Cortex of kidney (tissue), 1 donor: Measurements from ENCODE around the gene UCK1.
"Not testable (repeated sequence)": the region's sequence is repeated elsewhere in the genome, so short reads cannot be mapped to it uniquely, and the experiment has no call there.

Experiments
- DNase-seq: peaks from one replicate; lab custom pipeline; 2025; lab: John Stamatoyannopoulos, UW

The UCK1 gene

DNA sequence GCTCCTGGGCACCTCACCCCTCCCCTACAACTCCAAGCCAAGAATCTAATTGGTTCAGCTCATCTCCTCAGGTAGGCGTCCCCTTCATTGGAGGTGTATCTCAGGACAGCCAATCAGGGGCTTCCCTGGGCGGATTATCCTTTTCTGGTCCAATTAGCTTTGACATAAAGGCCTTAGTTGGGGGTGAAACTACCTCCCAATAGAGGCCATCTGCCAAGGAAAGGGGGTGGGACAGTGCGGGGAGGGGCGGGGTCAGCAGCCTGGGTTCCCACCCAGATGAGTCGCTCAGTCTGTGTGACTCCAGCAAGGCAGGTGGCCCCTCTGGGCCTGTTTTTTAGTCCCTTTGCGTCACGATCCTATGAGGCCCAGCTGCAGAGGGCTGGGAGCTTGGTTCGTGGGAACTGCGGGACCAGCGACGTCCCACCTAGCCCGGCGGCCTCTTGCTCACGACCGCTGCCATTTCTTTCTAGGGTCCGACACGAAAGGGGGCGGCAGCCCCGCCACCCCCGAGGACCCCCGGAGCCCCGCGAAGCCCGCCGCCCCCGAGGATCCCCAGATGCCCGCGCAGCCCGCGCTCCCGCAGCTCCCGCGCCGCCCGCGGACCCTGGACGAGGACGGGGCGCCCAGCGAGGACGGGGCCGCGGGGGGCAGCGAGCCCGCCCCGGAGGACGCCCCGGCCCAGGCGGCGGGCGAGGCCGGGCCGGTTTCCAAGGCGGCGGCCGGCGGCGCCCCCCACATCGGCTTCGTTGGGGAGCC is 23.2 kb upstream of the UCK1 start:
- DNase-seq, result no peak

DNA sequence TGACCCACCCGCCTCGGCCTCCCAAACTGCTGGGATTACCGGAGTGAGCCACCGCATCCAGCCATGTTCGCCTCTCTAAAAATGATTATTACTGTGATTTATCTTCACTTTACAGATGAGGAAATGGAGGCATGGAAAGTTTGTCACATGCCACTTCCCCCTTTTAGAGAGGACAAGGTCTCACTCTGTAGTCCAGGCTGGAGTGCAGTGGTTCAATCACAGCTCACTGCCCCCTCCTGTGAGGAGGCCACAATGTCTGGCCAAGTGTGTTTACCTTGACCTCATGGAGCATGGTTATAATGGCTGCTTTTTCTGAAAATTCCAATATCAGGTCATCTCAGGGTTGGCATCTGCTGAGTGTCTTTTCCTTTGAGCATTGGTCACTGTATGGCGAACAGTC is 21.0 kb upstream of the UCK1 start:
- DNase-seq, result no peak

DNA sequence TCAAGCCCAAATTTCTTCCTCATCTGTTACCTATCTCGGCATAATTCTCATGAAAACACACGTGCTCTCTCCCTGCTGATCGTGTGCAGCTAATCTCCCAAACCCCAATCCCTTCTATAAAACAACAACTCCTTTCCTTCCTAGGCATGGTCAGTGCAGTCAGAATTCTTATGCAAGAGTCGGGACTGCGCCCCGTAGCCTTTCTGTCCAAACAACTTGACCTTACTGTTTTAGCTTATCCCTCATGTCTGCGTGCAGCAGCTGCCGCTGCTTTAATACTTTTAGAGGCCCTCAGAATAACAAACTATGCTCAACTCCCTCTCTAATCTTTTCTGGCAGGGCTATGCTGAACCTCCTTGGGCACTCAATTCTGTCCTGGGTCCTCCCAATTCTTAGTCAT is 19.4 kb upstream of the UCK1 start:
- not testable (repeated sequence) for DNase-seq

DNA sequence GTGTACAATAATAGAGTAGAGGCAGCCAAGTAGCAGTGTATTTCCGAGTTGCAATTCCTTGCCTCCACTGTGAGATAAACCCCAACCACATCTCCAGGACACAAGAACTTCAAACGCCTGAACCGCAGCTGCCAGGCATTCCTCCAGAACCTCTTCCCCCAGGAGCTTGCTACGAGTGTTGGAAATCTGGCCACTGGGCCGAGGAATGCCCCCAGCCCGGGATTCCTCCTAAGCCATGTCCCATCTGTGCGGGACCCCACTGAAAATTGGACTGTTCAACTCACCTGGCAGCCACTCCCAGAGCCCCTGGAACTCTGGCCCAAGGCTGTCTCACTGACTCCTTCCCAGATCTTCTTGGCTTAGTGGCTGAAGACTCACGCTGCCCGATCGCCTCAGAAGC is 18.1 kb upstream of the UCK1 start:
- DNase-seq, result not testable (repeated sequence)

DNA sequence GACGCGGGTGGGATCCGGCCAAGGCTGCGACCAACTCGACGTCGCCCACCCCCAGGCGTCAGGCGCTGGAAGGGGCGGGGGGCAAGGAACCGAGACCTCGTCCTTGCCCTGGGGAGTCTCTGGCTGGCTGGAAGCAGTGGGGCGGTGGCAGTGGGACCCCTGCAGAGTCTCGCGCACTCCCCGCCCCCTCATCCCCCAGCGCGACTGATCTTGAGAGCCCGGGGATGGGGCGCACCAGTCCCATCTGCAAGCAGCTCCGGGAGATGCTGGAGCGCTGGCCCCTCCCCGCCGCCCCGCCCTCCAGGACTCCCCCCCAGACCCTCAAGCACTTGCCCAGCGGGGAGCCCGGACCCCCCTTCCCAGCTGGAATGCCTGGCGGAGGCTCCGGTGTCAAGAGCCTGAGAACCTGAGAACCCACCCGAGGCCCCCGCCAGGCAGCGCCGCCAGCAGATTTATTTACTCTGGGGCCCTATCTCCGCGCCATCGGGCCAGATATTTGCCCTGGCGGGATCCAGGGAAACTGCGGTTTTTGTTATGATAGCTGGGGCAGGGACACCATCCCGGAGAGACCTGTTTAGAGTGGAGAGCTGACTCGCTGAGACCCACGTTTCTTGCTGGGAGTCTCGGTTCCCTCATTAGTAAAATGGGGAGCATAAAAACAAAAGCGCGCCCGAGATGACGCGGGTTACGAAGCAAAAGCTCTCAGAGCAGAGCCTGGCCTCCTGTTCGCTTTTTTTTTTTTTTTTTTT is 15.4 kb upstream of the UCK1 start:
- DNase-seq, result no peak

DNA sequence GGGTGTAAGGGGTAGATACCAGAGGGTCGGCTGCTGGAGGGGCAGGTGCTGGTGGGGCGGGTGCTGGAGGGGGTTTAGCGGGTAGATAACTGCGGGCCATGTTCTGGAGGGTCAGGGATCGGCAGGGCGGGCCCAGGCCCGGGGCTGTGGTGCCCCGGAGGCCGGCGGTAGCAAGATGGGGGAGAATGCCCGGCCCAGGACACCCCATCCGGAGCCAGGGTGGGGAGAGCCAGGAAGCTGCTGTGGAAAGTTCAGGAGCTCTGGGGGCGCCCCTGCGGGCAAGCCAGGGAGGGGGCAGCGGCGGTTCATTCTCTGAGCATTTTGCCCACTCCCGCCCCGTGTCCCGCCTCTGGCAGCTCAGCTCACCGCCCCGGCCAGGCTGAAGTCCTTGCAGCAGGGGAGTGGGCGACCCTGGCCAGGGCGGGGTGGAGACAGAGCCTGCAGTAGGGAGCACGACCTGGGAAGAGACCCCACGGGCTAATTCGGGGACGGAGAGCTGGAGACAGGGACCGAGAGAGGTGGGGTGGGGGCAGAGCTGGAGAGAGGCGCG is 14.8 kb upstream of the UCK1 start:
- no peak for DNase-seq

DNA sequence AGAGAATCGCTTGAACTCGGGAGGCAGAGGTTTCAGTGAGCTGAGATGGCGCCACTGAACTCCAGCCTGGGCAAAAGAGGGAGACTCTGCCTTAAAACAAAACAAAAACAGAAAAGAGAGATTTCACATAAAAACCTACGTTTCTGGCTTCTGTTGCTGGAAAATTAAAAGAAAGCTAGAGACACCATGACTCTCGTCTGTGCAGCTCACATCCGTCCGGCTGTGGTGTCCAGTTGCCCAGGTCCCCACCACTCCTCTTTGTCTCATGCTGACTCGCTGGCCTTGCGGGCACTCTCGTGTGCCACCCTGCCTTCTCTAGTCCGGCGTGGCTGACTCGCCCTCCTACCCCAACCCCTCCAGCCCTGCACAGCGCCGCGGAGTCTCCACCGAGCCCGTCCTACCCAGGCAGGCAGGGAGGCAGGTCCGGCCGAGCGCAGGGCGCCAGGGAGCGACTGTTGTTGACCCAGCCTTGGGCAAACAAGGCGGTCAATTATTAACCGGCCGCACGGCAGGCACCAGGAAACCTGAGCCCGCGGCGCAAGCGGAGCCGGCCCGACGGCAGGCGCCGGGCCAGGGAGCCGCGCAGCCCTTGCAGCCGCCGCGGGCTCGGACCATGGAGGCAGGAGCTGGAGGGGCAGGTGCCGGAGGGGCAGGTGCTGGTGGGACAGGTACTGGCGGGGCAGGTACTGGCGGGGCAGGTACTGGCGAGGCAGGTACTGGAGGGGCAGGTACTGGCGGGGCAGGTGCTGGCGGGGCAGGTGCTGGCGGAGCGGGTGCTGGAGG is 14.1 kb upstream of the UCK1 start, which contains the start of gene PRRT1B:
Gene PRRT1B (plus strand): TSS at position 521 of the 783 bp plus-strand sequence. CDS start 93 bp downstream, at position 614.
- no peak for DNase-seq

DNA sequence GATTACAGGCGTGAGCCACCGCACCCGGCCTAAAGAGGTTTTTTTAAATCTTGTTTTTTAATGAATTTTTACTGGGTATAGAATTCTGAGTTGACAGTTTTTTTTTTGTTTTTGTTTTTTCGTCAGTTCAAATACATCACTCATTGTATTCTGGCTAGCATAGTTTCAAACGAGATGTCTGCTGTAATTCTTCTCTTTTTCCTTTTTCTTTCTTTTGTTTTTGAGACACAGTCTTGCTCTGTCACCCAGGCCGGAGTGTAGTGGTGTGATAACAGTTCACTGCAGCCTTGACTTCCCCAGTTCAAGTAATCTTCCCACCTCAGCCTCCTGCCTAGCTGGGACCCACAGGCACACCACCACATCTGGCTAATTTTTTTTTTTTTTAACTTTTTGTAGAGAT is 12.1 kb upstream of the UCK1 start:
- no peak for DNase-seq

DNA sequence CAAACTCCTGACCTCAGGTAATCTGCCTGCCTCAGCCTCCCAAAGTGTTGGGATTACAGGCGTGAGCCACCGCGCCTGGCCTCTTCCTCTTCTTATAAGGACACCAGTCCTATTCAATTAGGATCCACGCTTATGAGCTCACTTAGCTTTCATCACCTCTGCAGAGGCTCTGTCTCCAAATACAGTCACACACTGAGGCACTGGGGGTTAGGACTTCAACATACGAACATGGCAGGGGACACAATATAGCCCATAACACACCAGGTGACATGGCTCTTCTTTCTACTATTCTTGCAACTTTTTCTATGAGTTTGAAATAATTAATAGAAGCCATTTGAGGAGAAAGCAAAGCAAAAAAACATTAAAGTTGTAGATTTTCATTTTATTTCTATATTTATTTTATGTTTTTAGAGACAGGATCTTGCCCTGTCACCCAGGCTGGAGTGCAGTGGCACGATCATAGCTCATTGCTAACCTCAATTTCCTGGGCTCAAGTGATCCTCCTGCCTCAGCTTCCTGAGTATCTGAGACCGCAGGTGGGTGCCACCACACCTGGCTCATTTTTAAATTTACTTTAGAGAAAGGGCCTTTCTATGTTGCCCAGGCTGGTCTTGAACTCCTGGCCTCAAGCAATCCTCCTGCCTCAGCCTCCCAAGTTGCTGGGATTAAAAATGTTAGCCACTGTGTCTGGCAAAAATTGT is 8.3 kb upstream of the UCK1 start:
- no peak for DNase-seq

DNA sequence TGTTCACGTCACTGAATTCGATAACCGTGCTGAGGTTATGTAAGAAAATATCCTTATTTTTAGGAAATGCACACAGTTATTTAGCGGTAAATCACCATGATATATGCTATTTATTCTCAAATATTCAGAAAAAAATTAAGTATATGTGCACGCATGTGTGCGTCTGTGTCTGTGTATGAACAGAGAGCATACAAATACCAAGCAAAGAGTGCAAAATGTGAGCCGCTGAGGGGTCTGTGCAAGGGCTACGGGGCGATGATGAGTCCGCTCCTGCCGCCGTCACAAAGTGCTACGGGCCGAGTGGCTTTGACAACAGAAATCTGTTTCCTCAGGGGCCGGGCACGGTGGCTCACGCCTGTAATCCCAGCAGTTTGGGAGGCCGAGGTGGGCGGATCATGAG is 6.9 kb upstream of the UCK1 start:
- DNase-seq, result no peak

DNA sequence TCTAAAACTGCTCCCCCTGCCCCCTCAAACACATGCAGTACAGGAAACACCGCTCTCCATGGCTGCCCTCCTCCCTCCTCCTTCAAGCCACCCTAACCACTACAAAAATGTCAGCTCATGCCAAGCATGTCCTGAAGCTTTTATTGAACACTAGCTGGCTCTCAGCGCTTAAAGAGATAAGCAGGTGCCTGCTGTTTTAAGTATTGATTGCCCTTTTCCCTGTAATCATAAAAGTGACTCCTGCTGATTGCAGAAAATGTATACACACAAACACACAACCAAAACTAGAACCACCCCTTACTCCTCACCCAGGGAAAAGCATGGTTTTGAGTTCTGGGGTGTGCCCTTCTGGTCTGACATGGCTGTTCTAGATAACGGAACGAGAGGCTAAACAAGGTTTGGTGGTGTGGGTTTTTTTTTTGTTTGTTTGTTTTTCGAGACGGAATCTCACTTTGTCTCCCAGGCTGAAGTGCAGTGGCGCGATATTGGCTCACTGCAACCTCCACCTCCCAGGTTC is 3.7 kb upstream of the UCK1 start:
- no peak for DNase-seq

DNA sequence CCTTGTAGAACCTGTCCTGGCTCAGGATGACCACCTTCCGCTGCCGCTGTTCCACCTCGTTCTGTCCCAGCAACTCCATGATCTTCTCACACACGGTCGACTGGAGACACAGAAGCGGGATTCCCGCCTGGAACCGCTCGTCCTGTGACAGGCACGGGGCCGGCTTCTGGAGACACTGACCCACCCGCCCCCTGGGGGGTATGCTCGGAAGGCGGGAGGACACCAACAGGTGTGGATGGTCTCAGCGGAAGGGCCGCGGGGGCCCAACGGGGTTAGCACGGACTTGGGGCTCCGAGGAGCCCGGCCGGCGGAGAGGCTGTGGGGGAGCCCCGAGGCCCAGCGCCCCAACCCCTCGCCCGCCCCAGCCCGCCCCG is 530 bp downstream of the UCK1 start:
- DNase-seq, result no peak

DNA sequence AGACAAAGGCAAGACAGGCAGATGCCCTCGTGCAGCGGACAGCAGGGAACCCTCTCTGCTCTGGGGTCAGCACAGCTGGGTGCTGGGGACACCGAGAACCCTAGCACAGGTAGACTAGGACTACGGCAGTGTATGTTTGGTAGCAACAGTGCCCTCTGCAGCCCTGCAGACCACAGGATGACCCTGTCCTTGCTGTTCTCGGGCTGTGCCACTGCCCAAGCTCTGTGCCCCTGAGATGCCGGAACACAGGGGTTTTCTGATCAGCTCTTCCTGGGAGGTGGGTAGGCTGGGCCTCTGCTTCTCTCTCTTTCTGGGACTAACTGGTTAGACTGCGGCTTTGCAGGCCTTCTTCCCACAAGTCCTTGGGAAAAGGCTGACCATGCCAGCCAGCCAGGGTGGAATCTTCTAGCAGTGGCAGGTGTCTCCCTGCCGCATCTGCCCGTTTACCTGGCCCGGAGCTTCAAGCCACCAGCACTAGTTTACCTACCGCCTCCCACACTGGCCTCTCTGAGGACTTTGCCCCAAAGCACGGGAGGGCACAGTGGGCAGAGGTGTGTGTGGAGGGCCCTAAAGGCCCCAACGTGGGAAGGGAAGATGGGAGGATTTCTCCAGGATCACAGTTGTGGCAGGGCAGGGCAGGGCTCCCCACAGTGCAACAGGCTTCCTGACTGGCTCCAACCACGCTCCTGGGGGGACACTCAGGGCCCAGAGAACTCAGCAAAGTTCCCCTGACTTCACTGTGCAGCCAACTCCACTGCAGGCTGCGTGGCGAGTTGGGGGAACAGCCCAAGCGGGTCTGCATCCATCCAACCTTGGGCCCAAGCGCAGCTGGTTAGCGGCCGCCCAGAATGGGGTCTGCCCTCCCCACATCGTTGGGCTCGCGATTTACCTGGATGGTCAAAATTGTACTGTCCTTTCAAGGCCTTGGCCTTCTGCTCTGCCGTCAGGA is 1.2 kb downstream of the UCK1 start:
- no peak for DNase-seq

DNA sequence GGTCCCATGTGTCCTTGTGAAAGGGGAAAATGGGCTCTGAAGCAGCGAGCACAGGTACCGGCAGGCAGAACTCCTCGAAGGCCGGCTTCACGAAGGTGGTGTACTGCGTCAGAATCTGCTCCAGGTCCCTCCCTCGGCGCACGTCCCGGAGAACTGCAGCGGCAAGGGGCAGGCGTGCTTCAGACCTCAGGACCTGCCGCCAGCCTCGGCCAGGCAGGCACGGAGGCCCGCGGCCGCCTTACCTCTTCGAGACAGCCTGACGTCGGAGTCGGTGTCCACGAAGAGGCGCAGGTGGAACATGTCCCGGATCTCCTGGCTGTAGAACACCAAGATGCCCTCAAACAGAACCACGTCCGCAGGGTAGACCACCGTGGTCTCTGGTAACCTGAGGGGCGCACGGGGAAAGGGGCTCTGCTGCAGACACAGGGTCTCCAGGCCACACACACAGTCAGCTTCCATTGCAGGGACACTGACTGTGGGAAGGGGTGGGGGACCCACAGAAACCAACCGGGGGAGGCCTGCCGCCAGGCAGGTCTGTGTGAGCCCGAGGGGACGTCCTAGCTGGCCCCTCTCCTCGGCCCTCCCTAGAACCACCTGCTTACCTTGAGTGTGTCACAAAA is 2.1 kb downstream of the UCK1 start:
- DNase-seq, result no peak

DNA sequence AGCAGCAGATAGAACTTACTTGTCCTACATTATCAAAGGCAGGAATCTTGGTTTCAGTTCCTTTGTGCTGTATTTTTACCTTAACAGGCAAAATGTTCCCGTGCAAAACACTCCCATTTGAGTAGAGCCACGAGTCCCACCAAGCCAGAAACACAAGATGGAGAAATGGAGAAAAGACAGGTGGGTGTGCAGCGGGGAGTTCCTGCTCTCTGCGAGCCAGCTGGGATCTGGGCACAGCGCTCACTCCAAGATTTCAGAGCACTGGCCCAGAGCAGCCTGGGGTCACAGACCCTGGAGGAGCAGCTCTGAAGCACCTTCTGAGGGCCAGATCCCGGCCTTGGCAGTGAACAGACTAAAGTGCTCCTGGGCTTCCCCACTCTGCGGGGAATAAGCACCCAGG is 2.9 kb downstream of the UCK1 start:
- no peak for DNase-seq

DNA sequence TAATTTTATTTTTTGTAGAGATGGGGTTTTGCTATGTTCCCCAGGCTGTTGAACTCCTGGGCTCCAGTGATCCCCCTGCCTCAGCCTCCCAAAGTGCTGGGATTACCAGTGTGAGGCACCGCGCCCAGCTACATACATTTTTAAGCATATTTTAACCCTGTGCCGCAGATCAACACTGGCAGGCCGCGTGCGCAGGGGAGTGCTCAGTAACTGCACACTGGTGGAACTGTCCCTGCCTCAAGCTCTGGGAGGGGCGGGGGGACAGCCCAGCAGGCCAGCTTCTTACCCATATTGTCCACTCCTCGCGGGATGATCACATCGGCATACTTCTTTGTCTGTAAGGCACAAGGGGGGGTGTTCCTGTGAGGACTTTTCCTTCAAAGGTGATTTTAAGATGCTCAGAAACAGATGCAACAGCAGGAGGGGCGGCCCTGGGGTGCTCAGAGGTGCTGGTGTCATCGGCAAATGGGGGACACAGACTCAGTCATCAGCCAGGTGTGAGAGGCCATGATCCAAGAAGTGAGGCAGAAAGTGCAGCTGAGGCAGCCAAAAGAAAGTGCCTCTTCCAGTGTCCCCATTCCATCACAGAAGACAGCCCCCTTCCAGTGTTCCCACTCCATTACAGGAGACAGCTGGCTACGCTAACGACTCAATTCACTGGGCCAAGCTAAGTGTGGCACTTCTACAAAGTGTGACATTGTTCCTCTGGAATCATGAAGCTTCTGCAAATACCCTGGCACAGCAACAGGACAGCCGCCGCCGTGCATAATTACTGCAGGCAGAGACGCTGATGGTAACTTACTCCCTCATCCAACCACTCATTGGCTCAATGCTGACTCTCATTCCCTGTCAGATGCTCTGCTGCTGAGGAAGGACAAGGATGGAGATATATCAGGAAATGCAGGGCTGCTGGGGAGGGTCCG is 5.2 kb downstream of the UCK1 start:
- DNase-seq, result no peak

DNA sequence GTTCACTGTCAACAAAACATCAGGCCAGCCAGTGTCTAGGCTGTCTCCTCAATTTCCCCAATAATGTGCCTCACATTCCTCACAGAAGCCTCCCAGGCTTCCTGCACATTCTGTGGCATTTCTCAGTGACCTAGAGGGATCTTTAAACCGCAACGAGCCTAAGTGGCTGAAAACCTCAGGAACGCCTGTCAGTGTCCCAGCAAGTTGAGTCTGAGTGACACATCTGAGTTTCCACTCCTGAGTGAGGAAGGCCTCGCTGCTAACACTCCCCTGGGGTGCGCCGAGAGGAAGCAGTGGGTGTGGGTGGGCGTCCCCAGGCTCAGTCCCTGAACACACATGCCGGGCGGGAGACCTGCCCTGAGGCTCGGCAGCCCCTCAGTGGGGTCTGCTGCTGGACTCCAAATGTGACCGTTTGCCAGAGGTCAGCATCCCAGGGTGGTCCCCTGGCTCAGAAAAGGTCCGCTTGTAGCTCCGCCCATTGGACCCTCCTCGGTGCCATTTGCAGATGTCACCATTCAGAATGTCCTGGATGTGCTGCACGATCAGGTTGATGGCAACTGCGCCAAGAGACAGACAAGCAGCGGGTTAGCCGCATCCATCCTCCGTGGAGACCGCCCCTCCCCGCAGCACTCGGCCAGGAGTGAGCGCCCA is 6.3 kb downstream of the UCK1 start:
- DNase-seq, result no peak
